HepG2 (cell line): ENCODE measurements around the gene YKT6. TPM values are rescaled to one million over a fixed set of nuclear protein-coding genes. Genes with fewer than 3 reads are reported as not detected.

Source experiments
- ATAC-seq: fragments of 200-7000 bp; cut with Tn5 transposase; 3 replicates; pipeline ENCODE4 v1.9.1; 2020; ENCODE audit warnings: mild to moderate bottlenecking, moderate library complexity
- BruUV-seq: library from RNA; stranded (reverse); fragments of 400-500 nt; replicated peaks from 2 replicates; lab custom pipeline; 2021; lab: Mats Ljungman, UMichigan
- CTCF ChIA-PET: fragments of 300-600 bp; formaldehyde crosslinking; extraction: SDS; loops from one replicate; lab custom pipeline; 2021; ENCODE audit warnings: low total read pairs, inconsistent platforms, low intra/inter-chr PET ratio; lab: Yijun Ruan, JAX
- POLR2A ChIA-PET: fragments of 350-600 bp; sonication (Branson Sonifier 250); formaldehyde crosslinking; loops from one replicate; lab custom pipeline; 2020; ENCODE audit warnings: antibody characterized with exemption, inconsistent platforms; lab: Yijun Ruan, JAX
- DNase-seq: peaks from one replicate; pipeline ENCODE4 v3.0.0-alpha.2; 2015; ENCODE audit warnings: low spot score
- FAIRE-seq: peaks from 3 replicates; lab custom pipeline; 2011; peaks lifted over from hg19 to GRCh38; lab: Jason Lieb, UNC
- H2AFZ ChIP-seq: one replicate; pipeline ENCODE4 v1.6.1; 2011; ENCODE audit warnings: low read length, inconsistent platforms
- H3K27ac ChIP-seq: fragments of 300-600 bp; 3 replicates; pipeline ENCODE4 v1.8.0; 2011; ENCODE audit warnings: mixed run types, mild to moderate bottlenecking, mixed read lengths, low read length, inconsistent platforms; ENCODE audit not compliant: insufficient read depth; ENCODE audit errors: extremely low read length
- H3K27me3 ChIP-seq, 2 experiments: fragments of 200-600 bp in 1 of 2; 2 replicates in 1 of 2; 3 replicates in 1 of 2; pipeline versions ENCODE4 v1.6.0 to v1.8.0; 2011; ENCODE audit warnings: low read length in 2 of 2, mild to moderate bottlenecking in 2 of 2, moderate library complexity in 2 of 2, inconsistent platforms in 1 of 2; ENCODE audit not compliant: insufficient read depth in 2 of 2, control insufficient read depth in 1 of 2
- H3K36me3 ChIP-seq, 2 experiments: fragments of 200-600 bp in 1 of 2; replicated peaks in 1 of 2; 2 replicates in 1 of 2; 3 replicates in 1 of 2; pipeline versions ENCODE4 v1.5.1 to v1.8.0; 2011; ENCODE audit warnings: low read length in 2 of 2, inconsistent platforms in 1 of 2; ENCODE audit not compliant: insufficient read depth in 2 of 2, control insufficient read depth in 1 of 2
- H3K4me1 ChIP-seq: 2 replicates; pipeline ENCODE4 v1.5.1; 2012; ENCODE audit warnings: low read length, inconsistent platforms; ENCODE audit not compliant: insufficient read depth
- H3K4me2 ChIP-seq: 2 replicates; pipeline ENCODE4 v1.6.0; 2011; ENCODE audit warnings: low read depth, low read length, inconsistent platforms
- H3K4me3 ChIP-seq, 3 experiments: fragments of 200-600 bp in 1 of 3; sonication (generic), shearing (Covaris generic) in 1 of 3; replicated peaks in 1 of 3; 2 replicates each; pipeline ENCODE4 v1.5.1; 2011 to 2016; ENCODE audit warnings: low read length in 3 of 3, inconsistent platforms in 2 of 3, low read depth in 2 of 3, mild to moderate bottlenecking in 2 of 3, control low read depth in 1 of 3, mixed read lengths in 1 of 3; ENCODE audit not compliant: insufficient read depth in 1 of 3
- H3K79me2 ChIP-seq: one replicate; pipeline ENCODE4 v1.6.1; 2011; ENCODE audit warnings: low read length, inconsistent platforms; ENCODE audit not compliant: insufficient read depth
- H3K9ac ChIP-seq: 2 replicates; pipeline ENCODE4 v1.6.0; 2011; ENCODE audit warnings: mild to moderate bottlenecking, low read depth, low read length, inconsistent platforms; ENCODE audit not compliant: insufficient read depth
- H3K9me3 ChIP-seq: 2 replicates; pipeline ENCODE4 v1.5.1; 2012; ENCODE audit warnings: mild to moderate bottlenecking, low read length
- H4K20me1 ChIP-seq: 2 replicates; pipeline ENCODE4 v1.6.0; 2011; ENCODE audit warnings: inconsistent platforms, mild to moderate bottlenecking, low read length, moderate library complexity; ENCODE audit not compliant: insufficient read depth
- CHD2 ChIP-seq: IDR thresholded peaks from 2 replicates; pipeline ENCODE4 v1.6.1; 2011; ENCODE audit warnings: low read depth, low read length, improper control_type of control experiment
- DBP ChIP-seq: sonication (generic); formaldehyde crosslinking; IDR thresholded peaks from 2 replicates; pipeline ENCODE4 v1.4.0; 2020; ENCODE audit warnings: missing genetic modification reagents; ENCODE audit errors: not compliant biosample characterization
- DDIT3 ChIP-seq: sonication (generic); formaldehyde crosslinking; IDR thresholded peaks from 2 replicates; pipeline ENCODE4 v1.4.0; 2020; ENCODE audit warnings: mild to moderate bottlenecking, missing genetic modification reagents
- FOXP4 ChIP-seq: sonication (generic); formaldehyde crosslinking; IDR thresholded peaks from 2 replicates; pipeline ENCODE4 v1.4.0; 2020; ENCODE audit warnings: missing genetic modification reagents
- GMEB1 ChIP-seq: sonication (generic); formaldehyde crosslinking; IDR thresholded peaks from 2 replicates; pipeline ENCODE4 v1.5.1; 2020; ENCODE audit warnings: missing genetic modification reagents, mild to moderate bottlenecking, borderline replicate concordance
- HMGXB3 ChIP-seq: sonication (generic); formaldehyde crosslinking; IDR thresholded peaks from 2 replicates; pipeline ENCODE4 v1.4.0; 2020; ENCODE audit warnings: missing genetic modification reagents, borderline replicate concordance
- HOXA9 ChIP-seq: sonication (generic); formaldehyde crosslinking; IDR thresholded peaks from 2 replicates; pipeline ENCODE4 v1.8.1; 2022; ENCODE audit warnings: missing genetic modification reagents, mild to moderate bottlenecking, moderate library complexity, borderline replicate concordance
- PBX3 ChIP-seq: sonication (generic); formaldehyde crosslinking; IDR thresholded peaks from 2 replicates; pipeline ENCODE4 v1.8.1; 2023; ENCODE audit warnings: missing genetic modification reagents, inconsistent platforms, borderline replicate concordance
- RBFOX2 ChIP-seq: fragments of 200-400 bp; formaldehyde crosslinking; IDR thresholded peaks from 2 replicates; pipeline ENCODE4 v1.6.1; 2017; ENCODE audit warnings: low read depth, mild to moderate bottlenecking, low read length
- SIN3A ChIP-seq: IDR thresholded peaks from 2 replicates; pipeline ENCODE4 v1.6.1; 2011; ENCODE audit warnings: low read depth, mild to moderate bottlenecking, control low read depth, low read length, borderline replicate concordance
- ZNF441 ChIP-seq: sonication (generic); formaldehyde crosslinking; IDR thresholded peaks from 2 replicates; pipeline ENCODE4 v1.7.0; 2021; ENCODE audit warnings: missing genetic modification reagents, borderline replicate concordance
- ZNF598 ChIP-seq: sonication (generic); formaldehyde crosslinking; IDR thresholded peaks from 2 replicates; pipeline ENCODE4 v1.5.1; 2020; ENCODE audit warnings: mild to moderate bottlenecking, missing genetic modification reagents, borderline replicate concordance
- WGBS: methylation state at CpG from one replicate; pipeline ENCODE4 v1.1.6; 2017; ENCODE audit warnings: low lambda C conversion rate; 5-methylcytosine and 5-hydroxymethylcytosine counted together
- in situ Hi-C: cut with HindIII; loops from 2 replicates; pipeline ENCODE4 v1.10.0; 2017; ENCODE audit warnings: low pct_unique_long_range_greater_than_20kb; ENCODE audit not compliant: extremely low pct_ligation_motif_present
- intact Hi-C: fragments of 100-400 bp; cut with micrococcal nuclease; formaldehyde crosslinking; loops from one replicate; pipeline ENCODE4 v1.10.0; 2022; ENCODE audit not compliant: unreplicated experiment
- polyA plus RNA-seq, 8 experiments: library from polyadenylated mRNA; depleted of rRNA in 3 of 8; stranded (reverse) in 7 of 8; unstranded in 1 of 8; fragments of >200 nt; fragmentation: Illumina TruSeq in 4 of 8; extraction: Trizol in 4 of 8; gene quantifications; 2 replicates each; pipeline versions ENCODE4 v1.2.1 to v1.2.3, GENCODE V29; 2011 to 2016; ENCODE audit warnings: low read depth in 4 of 8, missing spikeins in 1 of 8, mixed read lengths in 1 of 8; ENCODE audit not compliant: insufficient read depth in 1 of 8
- total RNA-seq, 5 experiments: library from RNA; depleted of rRNA; stranded (reverse); fragments of >200 nt; fragmentation: Illumina TruSeq; extraction: Trizol; gene quantifications; 2 replicates each; pipeline ENCODE4 v1.2.3, GENCODE V29; 2016; ENCODE audit warnings: low read depth in 1 of 5

The YKT6 gene
- total and polyA plus RNA-seq, 2 of the 13 experiments (the other 11 are each of a cell fraction or from before 2014, with no cell fraction given) = 52.2 to 60.3 TPM

GRCh38 chr7:44208085-44208484, 7.3 kb downstream of the YKT6 start:
- Histone ChIP-seq H4K20me1 (no peaks in the 10 kb centered on the region), H3K9ac (no peak overlapping the region), H3K36me3 (peaks cover 35 to 80% of the 10 kb centered on the region in 2 experiments), H3K9me3 (no peaks in the 10 kb centered on the region), H3K27ac (no peak overlapping the region), H3K27me3 (no peaks in the 10 kb centered on the region), H2AFZ (no peak overlapping the region), H3K4me1 (no peaks in the 10 kb centered on the region), H3K4me3 (no peak overlapping the region), H3K4me2 (no peak overlapping the region), H3K79me2 (peaks cover 8% of the 10 kb centered on the region)
- no peak for DNase-seq
- CTCF ChIA-PET = no interaction called here
- BruUV-seq = no TSS peak
- POLR2A ChIA-PET = no interaction called here
- in situ Hi-C loops = no loop called here
- intact Hi-C loops = no loop called here
- FAIRE-seq = no peak
- WGBS = 96% methylated on average over 7 of the region's 7 CpGs
- no peak for ATAC-seq
- TF ChIP-seq GMEB1 (CRISPR knock-in tag) (no peak), CHD2 (no peak), SIN3A (no peak), PBX3 (CRISPR knock-in tag) (no peak), FOXP4 (no peak), RBFOX2 (no peak), DDIT3 (CRISPR knock-in tag) (no peak), ZNF441 (CRISPR knock-in tag) (no peak), DBP (CRISPR knock-in tag) (no peak), ZNF598 (CRISPR knock-in tag) (no peak), HMGXB3 (no peak), HOXA9 (CRISPR knock-in tag) (no peak)
